ENCODE results near the gene SLK. TPM values are rescaled to one million over a fixed set of nuclear protein-coding genes. Genes with fewer than 3 reads are reported as not detected.

SLK gene
- total and polyA plus RNA-seq, 12 donors: 6.7 to 75.4 (median 30.6) TPM

DNA sequence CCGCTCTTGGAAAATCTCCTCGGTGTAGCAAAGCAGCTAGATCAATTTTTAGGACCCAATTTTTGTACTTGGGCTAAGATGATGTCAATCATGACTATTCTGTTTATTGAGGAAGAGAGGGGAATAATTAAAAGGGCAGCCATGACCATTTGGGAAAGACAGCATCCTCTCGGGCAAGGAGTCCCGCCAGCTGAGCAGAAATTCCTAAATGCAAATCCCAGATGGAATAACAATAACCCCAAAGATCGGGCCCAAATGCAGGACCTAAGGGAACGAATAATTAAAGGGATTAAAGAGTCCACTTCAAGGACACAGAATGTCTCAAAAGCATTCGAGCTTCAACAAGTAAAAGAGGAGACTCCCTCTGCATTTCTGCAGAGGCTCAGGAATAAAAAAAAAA, 100.0 kb downstream of the SLK start:
- no peaks in the 10 kb centered on the region for H3K9me3 ChIP-seq (replicated peaks in 1 of 3)
- H3K4me1 ChIP-seq (replicated peaks in 1 of 2): peaks cover 7% of the 10 kb centered on the region in 2 donors
- H3K27me3 ChIP-seq: no peaks in the 10 kb centered on the region
- WGBS, 4 donors: 68 to 86% (median 74%) methylated on average over 7 of the region's 7 CpGs
- intact Hi-C loops (cut with DNase I): no loop called here
- no peak overlapping the region for H3K4me3 ChIP-seq
- TF ChIP-seq, protein P1, sequence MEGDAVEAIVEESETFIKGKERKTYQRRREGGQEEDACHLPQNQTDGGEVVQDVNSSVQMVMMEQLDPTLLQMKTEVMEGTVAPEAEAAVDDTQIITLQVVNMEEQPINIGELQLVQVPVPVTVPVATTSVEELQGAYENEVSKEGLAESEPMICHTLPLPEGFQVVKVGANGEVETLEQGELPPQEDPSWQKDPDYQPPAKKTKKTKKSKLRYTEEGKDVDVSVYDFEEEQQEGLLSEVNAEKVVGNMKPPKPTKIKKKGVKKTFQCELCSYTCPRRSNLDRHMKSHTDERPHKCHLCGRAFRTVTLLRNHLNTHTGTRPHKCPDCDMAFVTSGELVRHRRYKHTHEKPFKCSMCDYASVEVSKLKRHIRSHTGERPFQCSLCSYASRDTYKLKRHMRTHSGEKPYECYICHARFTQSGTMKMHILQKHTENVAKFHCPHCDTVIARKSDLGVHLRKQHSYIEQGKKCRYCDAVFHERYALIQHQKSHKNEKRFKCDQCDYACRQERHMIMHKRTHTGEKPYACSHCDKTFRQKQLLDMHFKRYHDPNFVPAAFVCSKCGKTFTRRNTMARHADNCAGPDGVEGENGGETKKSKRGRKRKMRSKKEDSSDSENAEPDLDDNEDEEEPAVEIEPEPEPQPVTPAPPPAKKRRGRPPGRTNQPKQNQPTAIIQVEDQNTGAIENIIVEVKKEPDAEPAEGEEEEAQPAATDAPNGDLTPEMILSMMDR (IDR thresholded peaks at IDR 0.05): no peak
- no peaks in the 10 kb centered on the region for H3K36me3 ChIP-seq (replicated peaks in 1 of 2)
- no peak for DNase-seq
- peak overlapping the region in 1 of 5 donors; percentile 28 for H3K27ac ChIP-seq

DNA sequence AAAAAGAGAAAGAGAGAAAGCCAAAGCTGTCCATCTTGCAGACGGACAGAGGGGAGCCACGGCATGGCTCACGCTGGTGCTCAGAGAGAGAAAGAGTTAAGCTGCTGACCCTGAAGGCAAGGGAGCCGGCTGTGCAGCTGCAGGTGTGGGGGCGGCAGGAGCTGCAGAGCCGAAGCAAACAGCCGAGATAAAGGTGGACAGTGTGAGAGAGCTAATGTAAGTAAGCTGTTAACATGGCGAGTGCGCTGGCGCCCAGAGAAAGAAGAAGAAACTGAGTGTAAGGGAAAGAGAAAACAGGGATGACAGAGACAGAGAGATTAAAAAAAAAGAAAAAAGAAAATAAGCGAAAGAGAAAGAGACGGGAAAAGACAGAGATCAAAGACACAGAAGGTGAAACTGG, 100.6 kb downstream of the SLK start:
- intact Hi-C loops (cut with DNase I): no loop called here
- Histone ChIP-seq H3K4me3 (peak overlapping the region in 2 of 4 donors; percentile 14 to 44), H3K4me1 (replicated peaks in 1 of 2) (peaks cover 7% of the 10 kb centered on the region in 2 donors), H3K36me3 (replicated peaks in 1 of 2) (no peaks in the 10 kb centered on the region), H3K27me3 (no peaks in the 10 kb centered on the region), H3K27ac (peak overlapping the region in 2 of 5 donors; percentile 28 to 45), H3K9me3 (replicated peaks in 1 of 3) (no peaks in the 10 kb centered on the region)
- DNase-seq: peak in 3 of 7 donors; percentile 17 to 24 (median 23)
- no peak for TF ChIP-seq POLR2A (IDR thresholded peaks at IDR 0.05)
- TF ChIP-seq, protein P1 (IDR thresholded peaks at IDR 0.05): no peak
- 33 to 42% (median 38%) methylated on average over 12 of the region's 12 CpGs for WGBS, 4 donors

DNA sequence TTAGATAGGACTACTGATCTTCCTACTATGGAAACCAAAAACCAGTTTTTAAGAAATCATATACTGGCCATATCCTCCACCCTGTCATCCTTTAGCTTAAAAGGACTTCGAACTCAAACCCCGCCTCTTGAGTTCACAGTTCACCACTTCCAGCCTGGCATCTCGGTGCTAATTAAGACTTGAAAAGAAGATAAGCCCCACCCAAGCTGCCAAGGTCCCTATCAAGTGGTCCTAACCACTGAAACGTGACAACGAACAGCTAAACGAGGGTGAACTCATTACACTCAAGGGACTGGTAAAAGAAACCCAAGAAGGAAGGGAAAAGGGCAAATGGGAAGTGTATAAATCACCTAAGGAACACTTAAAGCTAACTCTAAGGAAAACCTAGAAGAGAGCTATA, 102.7 kb downstream of the SLK start:
- Histone ChIP-seq H3K36me3 (replicated peaks in 1 of 2) (no peaks in the 10 kb centered on the region), H3K27me3 (no peaks in the 10 kb centered on the region), H3K9me3 (replicated peaks in 1 of 3) (no peaks in the 10 kb centered on the region), H3K27ac (no peak overlapping the region), H3K4me1 (replicated peaks in 1 of 2) (peaks cover 7% of the 10 kb centered on the region in 2 donors), H3K4me3 (no peak overlapping the region)
- TF ChIP-seq, protein P1 (IDR thresholded peaks at IDR 0.05): no peak
- no peak for TF ChIP-seq POLR2A (IDR thresholded peaks at IDR 0.05)
- intact Hi-C loops (cut with DNase I): no loop called here
- no peak for DNase-seq
- 71 to 84% (median 74%) methylated on average over 6 of the region's 6 CpGs for WGBS, 4 donors

DNA sequence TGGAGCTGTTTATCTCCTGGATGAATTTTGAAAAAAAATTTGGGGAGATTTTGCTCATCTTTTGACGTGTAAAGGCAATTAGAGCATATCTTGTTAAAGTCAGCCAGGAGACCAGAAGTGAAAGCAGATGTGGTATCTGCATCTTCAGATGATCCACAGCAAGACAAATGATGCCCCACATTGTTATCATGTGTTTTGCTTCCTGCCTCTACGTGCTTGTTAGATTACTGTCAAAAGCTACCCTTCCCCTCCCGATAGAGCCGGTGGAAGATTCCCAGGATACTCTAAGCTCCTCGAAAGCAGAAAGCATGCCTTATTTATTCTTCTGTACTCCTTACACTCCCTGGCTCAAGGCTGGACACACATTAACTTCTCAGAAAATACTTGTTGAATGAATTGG, 105.8 kb downstream of the SLK start:
- no peak overlapping the region for H3K4me3 ChIP-seq
- H3K4me1 ChIP-seq (replicated peaks in 1 of 2): peaks cover 4 to 6% of the 10 kb centered on the region in 2 donors
- no peaks in the 10 kb centered on the region for H3K27me3 ChIP-seq
- TF ChIP-seq, protein P1 (IDR thresholded peaks at IDR 0.05): no peak
- intact Hi-C loops (cut with DNase I): no loop called here
- 54 to 61% (median 56%) methylated on average over 5 of the region's 5 CpGs for WGBS, 4 donors
- no peak overlapping the region for H3K27ac ChIP-seq
- no peaks in the 10 kb centered on the region for H3K9me3 ChIP-seq (replicated peaks in 1 of 3)
- DNase-seq: no peak
- no peaks in the 10 kb centered on the region for H3K36me3 ChIP-seq (replicated peaks in 1 of 2)
